Testis (tissue), 3 donors: Measurements from ENCODE around the gene GFRA1. TPM values are rescaled to one million over a fixed set of nuclear protein-coding genes. Genes with fewer than 3 reads are reported as not detected.

ENCODE experiments used
- DNase-seq: peaks from one replicate; pipeline ENCODE4 v3.0.0-alpha.2; 2019
- H3K27ac ChIP-seq, 2 donors: fragments of 200-600 bp; sonication (generic); one replicate each; pipeline ENCODE4 v1.5.1; 2019
- H3K27me3 ChIP-seq: fragments of 200-600 bp; sonication (generic); one replicate; pipeline ENCODE4 v1.5.1; 2019
- H3K36me3 ChIP-seq: fragments of 200-600 bp; sonication (generic); one replicate; pipeline ENCODE4 v1.5.1; 2017; ENCODE audit warnings: low read depth; ENCODE audit errors: missing control alignments
- H3K4me1 ChIP-seq: fragments of 200-600 bp; sonication (generic); one replicate; pipeline ENCODE4 v1.5.1; 2019
- H3K4me3 ChIP-seq, 2 donors: fragments of 200-600 bp; sonication (generic); one replicate each; pipeline ENCODE4 v1.5.1; 2017 to 2019
- H3K9me3 ChIP-seq: fragments of 200-600 bp; sonication (generic); one replicate; pipeline ENCODE4 v1.5.1; 2017
- CTCF ChIP-seq, 3 experiments: fragments of 450-650 bp in 2 of 3; fragments of 200-600 bp in 1 of 3; sonication (generic) in 1 of 3; IDR thresholded peaks; one replicate each; pipeline ENCODE4 v1.5.1; 2016 to 2019; ENCODE audit warnings: antibody characterized with exemption in 3 of 3, mild to moderate bottlenecking in 2 of 3, moderate library complexity in 1 of 3
- POLR2A ChIP-seq: fragments of 450-650 bp; IDR thresholded peaks from one replicate; pipeline ENCODE4 v1.6.1; 2017; ENCODE audit warnings: antibody characterized with exemption, mild to moderate bottlenecking, moderate library complexity
- WGBS, 2 donors: methylation state at CpG; one replicate each; pipeline ENCODE4 v1.1.5; 2018; 5-methylcytosine and 5-hydroxymethylcytosine counted together
- intact Hi-C: fragments of 100-400 bp; cut with DNase I; formaldehyde crosslinking; loops from one replicate; pipeline ENCODE4 v1.15.1; 2023; ENCODE audit warnings: low total_unique reads
- polyA plus RNA-seq: library from polyadenylated mRNA; stranded (reverse); fragments of 350-450 nt; fragmentation: Illumina TruSeq; extraction: RNeasy Lipid Tissue Mini Kit (QIAGEN cat#74804); gene quantifications from one replicate; pipeline ENCODE4 v1.2.3, GENCODE V29; 2014; ENCODE audit warnings: low read depth, low replicate concordance; ENCODE audit not compliant: insufficient read depth
- total RNA-seq, 2 donors: library from RNA; depleted of rRNA; stranded (reverse); fragments of >200 nt; gene quantifications; one replicate each; pipeline ENCODE4 v1.2.3, GENCODE V29; 2016

The GFRA1 gene
- total and polyA plus RNA-seq, 3 donors from 2014 or later = 8.6 to 23.8 (median 17.7) TPM

GRCh38 chr10:116164291-116164690 is 108.7 kb downstream of the GFRA1 start:
- 72 to 94% methylated on average over 5 of the region's 5 CpGs for WGBS, 2 donors
- Histone ChIP-seq H3K36me3 (no peaks in the 10 kb centered on the region), H3K27me3 (no peaks in the 10 kb centered on the region), H3K9me3 (no peaks in the 10 kb centered on the region), H3K4me1 (no peaks in the 10 kb centered on the region), H3K27ac (no peak overlapping the region), H3K4me3 (no peak overlapping the region)
- TF ChIP-seq CTCF (IDR thresholded peaks at IDR 0.05) (no peak), POLR2A (no peak)
- intact Hi-C loops = no loop called here
- DNase-seq = no peak

DNA sequence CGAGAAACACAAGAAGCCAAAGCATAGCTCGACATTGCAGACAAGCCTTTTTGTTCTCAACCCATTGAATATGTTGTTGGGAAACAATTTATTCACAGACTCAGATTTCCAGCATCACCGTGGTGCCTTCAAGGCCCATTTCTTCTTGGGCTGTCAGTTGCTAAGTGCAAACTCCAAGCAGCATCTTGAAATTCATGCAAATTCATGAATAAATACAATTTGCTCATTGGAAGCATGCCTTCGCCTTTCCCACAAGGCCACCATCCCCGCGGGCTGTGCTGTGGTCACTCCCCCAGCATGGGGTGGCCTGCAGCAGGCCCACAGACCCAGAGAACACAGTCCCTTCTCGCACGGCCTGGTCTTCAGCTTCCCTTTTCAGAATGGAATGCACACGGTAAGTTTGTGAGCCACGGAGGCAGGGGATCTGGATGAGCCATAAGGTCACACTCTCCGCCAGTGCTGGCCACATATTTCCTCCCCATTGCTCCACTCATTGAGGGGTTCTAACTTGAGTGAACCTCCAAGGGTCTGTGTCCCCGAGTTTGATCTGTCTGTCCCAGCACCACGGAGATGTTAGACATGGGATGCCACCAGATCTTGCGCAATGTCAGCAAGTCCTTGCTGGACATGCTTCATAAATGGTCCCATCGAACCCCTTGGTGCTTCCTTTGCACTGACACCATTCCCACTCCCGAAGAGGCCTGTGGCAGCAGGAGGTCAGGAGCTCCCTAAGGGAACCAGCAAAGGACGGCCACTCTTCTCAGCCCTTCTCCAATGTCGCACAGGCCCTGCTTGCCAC is 109.5 kb downstream of the GFRA1 start:
- H3K4me1 ChIP-seq = no peaks in the 10 kb centered on the region
- no peaks in the 10 kb centered on the region for H3K36me3 ChIP-seq
- intact Hi-C loops = no loop called here
- no peak for DNase-seq
- WGBS, 2 donors = 85 to 92% methylated on average over 18 of the region's 18 CpGs
- no peak overlapping the region for H3K27ac ChIP-seq
- no peaks in the 10 kb centered on the region for H3K9me3 ChIP-seq
- H3K4me3 ChIP-seq = no peak overlapping the region
- TF ChIP-seq POLR2A (no peak), CTCF (IDR thresholded peaks at IDR 0.05) (no peak)
- H3K27me3 ChIP-seq = no peaks in the 10 kb centered on the region

DNA sequence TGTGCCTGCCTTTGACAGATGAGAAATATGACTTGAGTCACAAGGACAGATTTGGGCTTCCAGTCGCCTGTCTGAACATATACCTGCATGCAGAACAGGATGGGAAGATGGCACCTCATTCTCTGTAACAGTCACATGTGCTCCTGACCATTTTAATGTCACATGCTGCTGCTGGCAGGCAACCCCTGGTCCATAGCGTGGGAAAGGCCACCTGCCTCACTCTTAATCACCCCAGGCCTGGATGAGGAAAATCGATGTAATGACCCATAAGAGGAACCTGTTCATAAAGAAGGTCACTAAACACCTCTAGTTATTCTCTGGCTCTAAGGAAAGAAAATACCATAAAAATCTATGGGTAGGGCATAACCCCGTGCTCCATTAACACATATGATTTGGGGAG is 110.2 kb downstream of the GFRA1 start:
- TF ChIP-seq CTCF (IDR thresholded peaks at IDR 0.05) (no peak), POLR2A (no peak)
- no peaks in the 10 kb centered on the region for H3K9me3 ChIP-seq
- H3K4me3 ChIP-seq = no peak overlapping the region
- no peaks in the 10 kb centered on the region for H3K4me1 ChIP-seq
- H3K36me3 ChIP-seq = no peaks in the 10 kb centered on the region
- intact Hi-C loops = no loop called here
- no peaks in the 10 kb centered on the region for H3K27me3 ChIP-seq
- DNase-seq = no peak
- no peak overlapping the region for H3K27ac ChIP-seq
- WGBS, 2 donors = 90 to 98% methylated on average over 4 of the region's 4 CpGs

DNA sequence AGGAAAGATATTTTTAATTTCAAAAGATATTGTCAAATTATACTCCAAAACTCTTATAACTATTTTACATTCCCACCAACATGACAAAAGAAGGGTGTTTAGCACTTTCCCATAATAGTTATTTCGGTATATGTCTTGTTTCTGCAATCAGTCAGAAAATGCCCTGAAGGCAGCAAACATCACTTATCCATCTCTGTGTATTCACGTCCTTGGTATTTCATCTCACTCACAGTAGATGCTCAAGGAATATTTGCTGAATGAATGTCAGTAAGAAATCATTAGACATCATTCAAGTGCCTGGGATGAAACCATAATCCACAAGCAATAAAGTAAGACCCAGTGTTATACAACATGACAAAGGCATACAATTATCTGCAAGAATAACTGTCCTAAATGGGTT is 112.7 kb downstream of the GFRA1 start:
- no peaks in the 10 kb centered on the region for H3K36me3 ChIP-seq
- H3K27me3 ChIP-seq = no peaks in the 10 kb centered on the region
- WGBS, 2 donors = 89 to 91% methylated on average over 2 of the region's 2 CpGs
- intact Hi-C loops = no loop called here
- H3K4me3 ChIP-seq = no peak overlapping the region
- no peaks in the 10 kb centered on the region for H3K9me3 ChIP-seq
- no peaks in the 10 kb centered on the region for H3K4me1 ChIP-seq
- no peak overlapping the region for H3K27ac ChIP-seq
- no peak for DNase-seq
- TF ChIP-seq POLR2A (no peak), CTCF (IDR thresholded peaks at IDR 0.05) (no peak)

GRCh38 chr10:116159197-116159596 is 113.8 kb downstream of the GFRA1 start:
- no peak for TF ChIP-seq POLR2A
- no peak for TF ChIP-seq CTCF (IDR thresholded peaks at IDR 0.05)
- intact Hi-C loops = no loop called here
- Histone ChIP-seq H3K4me3 (no peak overlapping the region), H3K4me1 (no peaks in the 10 kb centered on the region), H3K27ac (no peak overlapping the region), H3K9me3 (no peaks in the 10 kb centered on the region), H3K36me3 (no peaks in the 10 kb centered on the region), H3K27me3 (no peaks in the 10 kb centered on the region)
- DNase-seq = no peak
- 84 to 86% methylated on average over 2 of the region's 2 CpGs for WGBS, 2 donors
